HepG2 (cell line): Measurements from ENCODE around the gene ZNF277. TPM values are rescaled to one million over a fixed set of nuclear protein-coding genes. Genes with fewer than 3 reads are reported as not detected.

Experiments
- ATAC-seq: fragments of 200-7000 bp; cut with Tn5 transposase; 3 replicates; pipeline ENCODE4 v1.9.1; 2020; ENCODE audit warnings: mild to moderate bottlenecking, moderate library complexity
- BruUV-seq: library from RNA; stranded (reverse); fragments of 400-500 nt; replicated peaks from 2 replicates; lab custom pipeline; 2021; lab: Mats Ljungman, UMichigan
- CTCF ChIA-PET: fragments of 300-600 bp; formaldehyde crosslinking; extraction: SDS; loops from one replicate; lab custom pipeline; 2021; ENCODE audit warnings: low total read pairs, inconsistent platforms, low intra/inter-chr PET ratio; lab: Yijun Ruan, JAX
- POLR2A ChIA-PET: fragments of 350-600 bp; sonication (Branson Sonifier 250); formaldehyde crosslinking; loops from one replicate; lab custom pipeline; 2020; ENCODE audit warnings: antibody characterized with exemption, inconsistent platforms; lab: Yijun Ruan, JAX
- DNase-seq: peaks from one replicate; pipeline ENCODE4 v3.0.0-alpha.2; 2015; ENCODE audit warnings: low spot score
- FAIRE-seq: peaks from 3 replicates; lab custom pipeline; 2011; peaks lifted over from hg19 to GRCh38; lab: Jason Lieb, UNC
- H2AFZ ChIP-seq: one replicate; pipeline ENCODE4 v1.6.1; 2011; ENCODE audit warnings: low read length, inconsistent platforms
- H3K27ac ChIP-seq: fragments of 300-600 bp; 3 replicates; pipeline ENCODE4 v1.8.0; 2011; ENCODE audit warnings: mixed run types, mild to moderate bottlenecking, mixed read lengths, low read length, inconsistent platforms; ENCODE audit not compliant: insufficient read depth; ENCODE audit errors: extremely low read length
- H3K27me3 ChIP-seq, 2 experiments: fragments of 200-600 bp in 1 of 2; 2 replicates in 1 of 2; 3 replicates in 1 of 2; pipeline versions ENCODE4 v1.6.0 to v1.8.0; 2011; ENCODE audit warnings: low read length in 2 of 2, mild to moderate bottlenecking in 2 of 2, moderate library complexity in 2 of 2, inconsistent platforms in 1 of 2; ENCODE audit not compliant: insufficient read depth in 2 of 2, control insufficient read depth in 1 of 2
- H3K36me3 ChIP-seq, 2 experiments: fragments of 200-600 bp in 1 of 2; replicated peaks in 1 of 2; 2 replicates in 1 of 2; 3 replicates in 1 of 2; pipeline versions ENCODE4 v1.5.1 to v1.8.0; 2011; ENCODE audit warnings: low read length in 2 of 2, inconsistent platforms in 1 of 2; ENCODE audit not compliant: insufficient read depth in 2 of 2, control insufficient read depth in 1 of 2
- H3K4me1 ChIP-seq: 2 replicates; pipeline ENCODE4 v1.5.1; 2012; ENCODE audit warnings: low read length, inconsistent platforms; ENCODE audit not compliant: insufficient read depth
- H3K4me2 ChIP-seq: 2 replicates; pipeline ENCODE4 v1.6.0; 2011; ENCODE audit warnings: low read depth, low read length, inconsistent platforms
- H3K4me3 ChIP-seq, 3 experiments: fragments of 200-600 bp in 1 of 3; sonication (generic), shearing (Covaris generic) in 1 of 3; replicated peaks in 1 of 3; 2 replicates each; pipeline ENCODE4 v1.5.1; 2011 to 2016; ENCODE audit warnings: low read length in 3 of 3, inconsistent platforms in 2 of 3, low read depth in 2 of 3, mild to moderate bottlenecking in 2 of 3, control low read depth in 1 of 3, mixed read lengths in 1 of 3; ENCODE audit not compliant: insufficient read depth in 1 of 3
- H3K79me2 ChIP-seq: one replicate; pipeline ENCODE4 v1.6.1; 2011; ENCODE audit warnings: low read length, inconsistent platforms; ENCODE audit not compliant: insufficient read depth
- H3K9ac ChIP-seq: 2 replicates; pipeline ENCODE4 v1.6.0; 2011; ENCODE audit warnings: mild to moderate bottlenecking, low read depth, low read length, inconsistent platforms; ENCODE audit not compliant: insufficient read depth
- H3K9me3 ChIP-seq: 2 replicates; pipeline ENCODE4 v1.5.1; 2012; ENCODE audit warnings: mild to moderate bottlenecking, low read length
- H4K20me1 ChIP-seq: 2 replicates; pipeline ENCODE4 v1.6.0; 2011; ENCODE audit warnings: inconsistent platforms, mild to moderate bottlenecking, low read length, moderate library complexity; ENCODE audit not compliant: insufficient read depth
- AGO1 ChIP-seq: fragments of 200-400 bp; formaldehyde crosslinking; IDR thresholded peaks from 2 replicates; pipeline ENCODE4 v1.6.1; 2017; ENCODE audit warnings: mild to moderate bottlenecking, low read depth, low read length, moderate library complexity; ENCODE audit not compliant: poor library complexity, severe bottlenecking
- GABPA ChIP-seq, 2 experiments: IDR thresholded peaks; 2 replicates each; pipeline ENCODE4 v1.6.1; 2011 to 2016; ENCODE audit warnings: low read depth in 2 of 2, low read length in 1 of 2, missing biosample characterization in 1 of 2, missing genetic modification characterization in 1 of 2
- HOMEZ ChIP-seq: IDR thresholded peaks from 2 replicates; pipeline ENCODE4 v1.6.1; 2016; ENCODE audit warnings: low read depth
- HOXA3 ChIP-seq: sonication (generic); formaldehyde crosslinking; IDR thresholded peaks from 2 replicates; pipeline ENCODE4 v1.5.0; 2020; ENCODE audit warnings: missing genetic modification reagents
- KDM3A ChIP-seq: IDR thresholded peaks from 2 replicates; pipeline ENCODE4 v1.6.1; 2018; ENCODE audit warnings: low read depth, missing compliant biosample characterization
- NR2C2 ChIP-seq: sonication (generic); formaldehyde crosslinking; IDR thresholded peaks from 2 replicates; pipeline ENCODE4 v1.4.0; 2020; ENCODE audit warnings: missing genetic modification reagents, mild to moderate bottlenecking, moderate library complexity, borderline replicate concordance
- NR2F6 ChIP-seq, 2 experiments: IDR thresholded peaks; 2 replicates each; pipeline ENCODE4 v1.6.1; 2016; ENCODE audit warnings: antibody characterized with exemption in 1 of 2, mild to moderate bottlenecking in 1 of 2
- RARA ChIP-seq: IDR thresholded peaks from 2 replicates; pipeline ENCODE4 v1.6.1; 2016; ENCODE audit warnings: missing genetic modification reagents, missing compliant biosample characterization
- SP5 ChIP-seq: IDR thresholded peaks from 2 replicates; pipeline ENCODE4 v1.6.1; 2016; ENCODE audit warnings: low read depth, borderline replicate concordance
- ZNF121 ChIP-seq: sonication (generic); formaldehyde crosslinking; IDR thresholded peaks from 2 replicates; pipeline ENCODE4 v1.5.0; 2020; ENCODE audit warnings: mild to moderate bottlenecking, missing genetic modification reagents
- ZNF33B ChIP-seq: sonication (generic); formaldehyde crosslinking; IDR thresholded peaks from 2 replicates; pipeline ENCODE4 v1.5.1; 2020; ENCODE audit warnings: mild to moderate bottlenecking, missing genetic modification reagents
- ZNF652 ChIP-seq: IDR thresholded peaks from 2 replicates; pipeline ENCODE4 v1.6.1; 2016; ENCODE audit warnings: low read depth, borderline replicate concordance
- WGBS: methylation state at CpG from one replicate; pipeline ENCODE4 v1.1.6; 2017; ENCODE audit warnings: low lambda C conversion rate; 5-methylcytosine and 5-hydroxymethylcytosine counted together
- in situ Hi-C: cut with HindIII; loops from 2 replicates; pipeline ENCODE4 v1.10.0; 2017; ENCODE audit warnings: low pct_unique_long_range_greater_than_20kb; ENCODE audit not compliant: extremely low pct_ligation_motif_present
- intact Hi-C: fragments of 100-400 bp; cut with micrococcal nuclease; formaldehyde crosslinking; loops from one replicate; pipeline ENCODE4 v1.10.0; 2022; ENCODE audit not compliant: unreplicated experiment
- polyA plus RNA-seq, 8 experiments: library from polyadenylated mRNA; depleted of rRNA in 3 of 8; stranded (reverse) in 7 of 8; unstranded in 1 of 8; fragments of >200 nt; fragmentation: Illumina TruSeq in 4 of 8; extraction: Trizol in 4 of 8; gene quantifications; 2 replicates each; pipeline versions ENCODE4 v1.2.1 to v1.2.3, GENCODE V29; 2011 to 2016; ENCODE audit warnings: low read depth in 4 of 8, missing spikeins in 1 of 8, mixed read lengths in 1 of 8; ENCODE audit not compliant: insufficient read depth in 1 of 8
- total RNA-seq, 5 experiments: library from RNA; depleted of rRNA; stranded (reverse); fragments of >200 nt; fragmentation: Illumina TruSeq; extraction: Trizol; gene quantifications; 2 replicates each; pipeline ENCODE4 v1.2.3, GENCODE V29; 2016; ENCODE audit warnings: low read depth in 1 of 5
- TF ChIP-seq, protein P1 (sequence below): IDR thresholded peaks from 2 replicates; pipeline ENCODE4 v1.6.1; 2016; ENCODE audit warnings: low read depth, borderline replicate concordance

Gene ZNF277
- total and polyA plus RNA-seq, 2 of the 13 experiments (the other 11 are each of a cell fraction or from before 2014, with no cell fraction given) = 29.1 to 30.1 TPM

DNA sequence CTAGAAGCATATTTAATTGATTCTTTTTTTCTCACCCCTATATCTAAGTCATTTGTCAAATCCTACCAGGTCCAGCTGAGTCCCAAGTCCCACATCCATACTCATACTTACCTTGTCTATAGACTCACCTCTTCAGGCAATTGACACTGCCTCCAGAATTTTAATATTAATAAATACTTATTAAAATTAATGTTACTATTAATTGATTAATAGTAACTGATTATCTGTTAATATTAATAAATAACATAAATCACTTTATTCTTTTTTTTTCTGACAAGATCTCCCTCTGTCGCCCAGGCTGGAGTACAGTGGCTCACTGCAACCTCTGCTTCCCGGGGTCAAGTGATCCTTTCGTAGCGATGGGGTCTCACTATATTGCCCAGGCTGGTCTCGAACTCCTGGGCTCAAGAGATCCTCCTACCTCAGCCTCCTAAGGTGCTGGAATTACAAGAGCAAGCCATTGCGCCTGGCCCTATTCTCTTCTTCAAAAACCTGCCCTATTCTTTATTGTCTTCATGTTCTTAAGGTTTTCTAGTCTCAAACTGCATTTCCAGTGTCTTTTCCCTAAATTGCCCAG, 94.4 kb downstream of the ZNF277 start:
- H3K4me2 ChIP-seq = no peak overlapping the region
- peaks cover 0 to 5% of the 10 kb centered on the region in 2 experiments; a peak in 1 of 5 replicates for H3K36me3 ChIP-seq
- in situ Hi-C loops = no loop called here
- H4K20me1 ChIP-seq = no peaks in the 10 kb centered on the region
- CTCF ChIA-PET = no interaction called here
- no peak overlapping the region for H3K27ac ChIP-seq
- TF ChIP-seq KDM3A (CRISPR knock-in tag) (no peak), SP5 (no peak), ZNF121 (peak; percentile 50; the same call in 1 of the 2 replicates)
- TF ChIP-seq, protein P1, sequence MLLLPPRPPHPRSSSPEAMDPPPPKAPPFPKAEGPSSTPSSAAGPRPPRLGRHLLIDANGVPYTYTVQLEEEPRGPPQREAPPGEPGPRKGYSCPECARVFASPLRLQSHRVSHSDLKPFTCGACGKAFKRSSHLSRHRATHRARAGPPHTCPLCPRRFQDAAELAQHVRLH (CRISPR knock-in tag) = no peak
- no peak overlapping the region for H3K4me3 ChIP-seq
- BruUV-seq = no TSS peak
- 98% methylated on average over 6 of the region's 6 CpGs for WGBS
- H3K4me1 ChIP-seq = peaks cover 15% of the 10 kb centered on the region
- intact Hi-C loops = no loop called here
- POLR2A ChIA-PET = no interaction called here
- no peaks in the 10 kb centered on the region for H3K9me3 ChIP-seq
- no peak overlapping the region for H3K9ac ChIP-seq
- ATAC-seq = no peak
- no peaks in the 10 kb centered on the region for H3K79me2 ChIP-seq
- no peak overlapping the region for H2AFZ ChIP-seq
- FAIRE-seq = no peak
- H3K27me3 ChIP-seq = no peaks in the 10 kb centered on the region
- no peak for DNase-seq

GRCh38 chr7:112302566-112302965, 96.1 kb downstream of the ZNF277 start:
- ChIA-PET CTCF (no interaction called here), POLR2A (interaction anchor here (0.7 kb wide), 1 partner anchor 56 kb away, joined by 4 read pairs; no protein-coding TSS in a partner anchor)
- H3K27me3 ChIP-seq = no peaks in the 10 kb centered on the region
- H3K4me3 ChIP-seq = no peak overlapping the region
- H4K20me1 ChIP-seq = no peaks in the 10 kb centered on the region
- H3K27ac ChIP-seq = no peak overlapping the region
- no TSS peak for BruUV-seq
- no peak overlapping the region for H3K9ac ChIP-seq
- H3K4me2 ChIP-seq = no peak overlapping the region
- intact Hi-C loops (no loop called here), in situ Hi-C loops (no loop called here)
- peak; percentile 7 for DNase-seq
- no peak overlapping the region for H2AFZ ChIP-seq
- peaks cover 0 to 5% of the 10 kb centered on the region in 2 experiments; a peak in 1 of 5 replicates for H3K36me3 ChIP-seq
- H3K79me2 ChIP-seq = no peaks in the 10 kb centered on the region
- H3K9me3 ChIP-seq = no peaks in the 10 kb centered on the region
- 47% methylated on average over 2 of the region's 2 CpGs for WGBS
- H3K4me1 ChIP-seq = peaks cover 15% of the 10 kb centered on the region
- FAIRE-seq = no peak
- peak; percentile 44; the same call in 1 of the 3 replicates for ATAC-seq
- TF ChIP-seq NR2C2 (CRISPR knock-in tag) (peak; percentile 73), ZNF33B (CRISPR knock-in tag) (no peak), HOMEZ (peak; percentile 60; the same call in 1 of the 2 replicates), AGO1 (no peak), RARA (CRISPR knock-in tag) (0 out of 2 replicates have a peak, but pooled peaks have one; percentile 39), NR2F6 (IDR thresholded peaks at IDR 0.05) (no peak; the same call in 1 of the 2 replicates), NR2F6 (CRISPR knock-in tag; IDR thresholded peaks at IDR 0.05) (peak; percentile 47; the same call in 1 of the 2 replicates), ZNF652 (CRISPR knock-in tag) (0 out of 2 replicates have a peak, but pooled peaks have one; percentile 15), GABPA (IDR thresholded peaks at IDR 0.05; ENCODE audit: low read depth, low read length) (no peak), GABPA (CRISPR knock-in tag; IDR thresholded peaks at IDR 0.05; ENCODE audit: low read depth) (peak; percentile 73), HOXA3 (CRISPR knock-in tag) (no peak)
